HL-60 (cell line): ENCODE results near the gene CHST2.

Experiments
- DNase-seq, 2 experiments: peaks; one replicate each; pipeline ENCODE4 v3.0.0-alpha.2; 2010 to 2020; ENCODE audit warnings: low read depth in 1 of 2, low spot score in 1 of 2
- H3K27ac ChIP-seq: fragments of 250-450 bp; sonication (Bioruptor Pico); replicated peaks from 2 replicates; pipeline ENCODE4 v1.5.1; 2020; ENCODE audit warnings: mild to moderate bottlenecking, moderate library complexity
- H3K27me3 ChIP-seq: fragments of 250-450 bp; sonication (Bioruptor Pico); 2 replicates; pipeline ENCODE4 v1.5.1; 2021; ENCODE audit warnings: mild to moderate bottlenecking, moderate library complexity; ENCODE audit not compliant: insufficient read depth, poor library complexity, severe bottlenecking
- H3K4me3 ChIP-seq: replicated peaks from 2 replicates; pipeline ENCODE4 v1.5.1; 2011; ENCODE audit warnings: mild to moderate bottlenecking, control low read depth, low read length; ENCODE audit not compliant: insufficient read depth
- GABPA ChIP-seq: IDR thresholded peaks from 2 replicates; pipeline ENCODE4 v1.6.1; 2012; ENCODE audit warnings: low read depth
- POLR2AphosphoS5 ChIP-seq: IDR thresholded peaks from 2 replicates; pipeline ENCODE4 v1.6.1; 2012; ENCODE audit warnings: low read depth
- SPI1 ChIP-seq: IDR thresholded peaks from 2 replicates; pipeline ENCODE4 v1.6.1; 2012; ENCODE audit warnings: low read depth, mild to moderate bottlenecking, borderline replicate concordance
- TF ChIP-seq, protein P1 (sequence below): IDR thresholded peaks from one replicate; pipeline ENCODE4 v1.5.1; 2011; ENCODE audit warnings: low read length, control low read depth, inconsistent platforms; ENCODE audit not compliant: insufficient read depth
- TF ChIP-seq, protein P2 (sequence below): IDR thresholded peaks from 2 replicates; pipeline ENCODE4 v1.6.1; 2012; ENCODE audit warnings: low read depth; ENCODE audit not compliant: insufficient replicate concordance

Gene CHST2

DNA sequence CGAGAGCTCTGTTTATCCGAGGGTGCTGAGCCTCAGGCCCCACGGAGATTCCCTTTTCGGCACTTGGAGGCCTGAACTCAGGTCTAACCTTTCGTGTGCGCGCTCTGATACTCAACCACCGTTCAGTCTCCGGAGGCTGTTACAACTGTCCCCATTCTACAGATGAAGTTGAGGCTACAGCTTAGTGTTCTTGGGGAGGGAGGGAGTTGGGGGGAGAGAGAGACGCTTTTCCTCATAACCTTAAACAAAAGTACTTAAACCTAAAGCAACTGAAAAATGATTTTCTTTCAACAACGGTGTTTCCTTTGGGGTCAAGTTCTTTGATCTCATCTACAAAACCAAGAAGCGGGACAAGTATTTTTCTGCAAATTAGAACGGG is 952 bp upstream of the CHST2 start:
- peak overlapping the region; percentile 63 for H3K4me3 ChIP-seq
- peaks cover 60% of the 10 kb centered on the region for H3K27me3 ChIP-seq
- no peak for DNase-seq
- no peak overlapping the region for H3K27ac ChIP-seq
- no peak for TF ChIP-seq SPI1
- no peak for TF ChIP-seq GABPA
- no peak for TF ChIP-seq POLR2AphosphoS5
- TF ChIP-seq, protein P1, sequence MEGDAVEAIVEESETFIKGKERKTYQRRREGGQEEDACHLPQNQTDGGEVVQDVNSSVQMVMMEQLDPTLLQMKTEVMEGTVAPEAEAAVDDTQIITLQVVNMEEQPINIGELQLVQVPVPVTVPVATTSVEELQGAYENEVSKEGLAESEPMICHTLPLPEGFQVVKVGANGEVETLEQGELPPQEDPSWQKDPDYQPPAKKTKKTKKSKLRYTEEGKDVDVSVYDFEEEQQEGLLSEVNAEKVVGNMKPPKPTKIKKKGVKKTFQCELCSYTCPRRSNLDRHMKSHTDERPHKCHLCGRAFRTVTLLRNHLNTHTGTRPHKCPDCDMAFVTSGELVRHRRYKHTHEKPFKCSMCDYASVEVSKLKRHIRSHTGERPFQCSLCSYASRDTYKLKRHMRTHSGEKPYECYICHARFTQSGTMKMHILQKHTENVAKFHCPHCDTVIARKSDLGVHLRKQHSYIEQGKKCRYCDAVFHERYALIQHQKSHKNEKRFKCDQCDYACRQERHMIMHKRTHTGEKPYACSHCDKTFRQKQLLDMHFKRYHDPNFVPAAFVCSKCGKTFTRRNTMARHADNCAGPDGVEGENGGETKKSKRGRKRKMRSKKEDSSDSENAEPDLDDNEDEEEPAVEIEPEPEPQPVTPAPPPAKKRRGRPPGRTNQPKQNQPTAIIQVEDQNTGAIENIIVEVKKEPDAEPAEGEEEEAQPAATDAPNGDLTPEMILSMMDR: no peak
- TF ChIP-seq, protein P2, sequence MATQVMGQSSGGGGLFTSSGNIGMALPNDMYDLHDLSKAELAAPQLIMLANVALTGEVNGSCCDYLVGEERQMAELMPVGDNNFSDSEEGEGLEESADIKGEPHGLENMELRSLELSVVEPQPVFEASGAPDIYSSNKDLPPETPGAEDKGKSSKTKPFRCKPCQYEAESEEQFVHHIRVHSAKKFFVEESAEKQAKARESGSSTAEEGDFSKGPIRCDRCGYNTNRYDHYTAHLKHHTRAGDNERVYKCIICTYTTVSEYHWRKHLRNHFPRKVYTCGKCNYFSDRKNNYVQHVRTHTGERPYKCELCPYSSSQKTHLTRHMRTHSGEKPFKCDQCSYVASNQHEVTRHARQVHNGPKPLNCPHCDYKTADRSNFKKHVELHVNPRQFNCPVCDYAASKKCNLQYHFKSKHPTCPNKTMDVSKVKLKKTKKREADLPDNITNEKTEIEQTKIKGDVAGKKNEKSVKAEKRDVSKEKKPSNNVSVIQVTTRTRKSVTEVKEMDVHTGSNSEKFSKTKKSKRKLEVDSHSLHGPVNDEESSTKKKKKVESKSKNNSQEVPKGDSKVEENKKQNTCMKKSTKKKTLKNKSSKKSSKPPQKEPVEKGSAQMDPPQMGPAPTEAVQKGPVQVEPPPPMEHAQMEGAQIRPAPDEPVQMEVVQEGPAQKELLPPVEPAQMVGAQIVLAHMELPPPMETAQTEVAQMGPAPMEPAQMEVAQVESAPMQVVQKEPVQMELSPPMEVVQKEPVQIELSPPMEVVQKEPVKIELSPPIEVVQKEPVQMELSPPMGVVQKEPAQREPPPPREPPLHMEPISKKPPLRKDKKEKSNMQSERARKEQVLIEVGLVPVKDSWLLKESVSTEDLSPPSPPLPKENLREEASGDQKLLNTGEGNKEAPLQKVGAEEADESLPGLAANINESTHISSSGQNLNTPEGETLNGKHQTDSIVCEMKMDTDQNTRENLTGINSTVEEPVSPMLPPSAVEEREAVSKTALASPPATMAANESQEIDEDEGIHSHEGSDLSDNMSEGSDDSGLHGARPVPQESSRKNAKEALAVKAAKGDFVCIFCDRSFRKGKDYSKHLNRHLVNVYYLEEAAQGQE: no peak

DNA sequence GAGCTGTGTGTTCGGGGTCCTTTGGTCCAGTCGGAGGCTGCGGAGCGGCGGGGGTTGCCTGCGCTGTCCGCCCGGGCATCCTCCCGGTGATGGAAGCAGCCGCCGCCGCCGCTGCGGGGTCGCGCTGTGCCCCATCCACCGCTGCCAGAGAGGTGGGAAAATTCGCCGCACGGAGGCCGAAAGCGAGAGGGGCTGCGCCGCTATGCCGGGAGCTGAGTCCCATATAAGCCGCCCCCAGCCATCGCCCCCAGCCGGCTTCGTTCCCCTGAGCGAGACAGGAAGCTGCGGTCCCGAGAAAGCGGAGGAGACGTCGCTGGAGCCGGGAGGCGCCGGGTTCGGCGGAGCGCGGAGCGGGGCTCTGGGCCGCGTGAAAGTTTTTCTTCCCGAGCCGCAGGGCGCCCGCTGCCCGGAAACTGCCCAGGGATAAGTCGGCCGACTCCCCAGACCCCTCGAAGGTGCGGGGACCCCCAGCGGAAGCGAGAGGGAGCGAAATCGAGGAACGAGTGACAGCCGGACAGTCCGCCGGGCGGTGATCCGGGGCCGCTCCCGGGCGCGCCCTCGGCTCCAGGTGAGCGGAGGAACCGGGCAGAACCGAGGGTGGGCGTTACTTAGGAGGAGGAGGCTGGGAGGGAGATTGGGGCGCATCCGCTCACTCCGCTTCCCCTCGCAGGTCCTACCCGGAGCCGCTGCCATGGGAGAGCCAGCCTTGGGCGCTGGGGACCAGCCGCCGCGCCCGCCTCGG is 574 bp downstream of the CHST2 start:
- peak overlapping the region; percentile 63 for H3K4me3 ChIP-seq
- DNase-seq: no peak
- TF ChIP-seq, protein P1: no peak
- TF ChIP-seq SPI1 (no peak), GABPA (no peak), POLR2AphosphoS5 (no peak)
- TF ChIP-seq, protein P2: no peak
- peaks cover 65% of the 10 kb centered on the region for H3K27me3 ChIP-seq
- no peak overlapping the region for H3K27ac ChIP-seq

DNA sequence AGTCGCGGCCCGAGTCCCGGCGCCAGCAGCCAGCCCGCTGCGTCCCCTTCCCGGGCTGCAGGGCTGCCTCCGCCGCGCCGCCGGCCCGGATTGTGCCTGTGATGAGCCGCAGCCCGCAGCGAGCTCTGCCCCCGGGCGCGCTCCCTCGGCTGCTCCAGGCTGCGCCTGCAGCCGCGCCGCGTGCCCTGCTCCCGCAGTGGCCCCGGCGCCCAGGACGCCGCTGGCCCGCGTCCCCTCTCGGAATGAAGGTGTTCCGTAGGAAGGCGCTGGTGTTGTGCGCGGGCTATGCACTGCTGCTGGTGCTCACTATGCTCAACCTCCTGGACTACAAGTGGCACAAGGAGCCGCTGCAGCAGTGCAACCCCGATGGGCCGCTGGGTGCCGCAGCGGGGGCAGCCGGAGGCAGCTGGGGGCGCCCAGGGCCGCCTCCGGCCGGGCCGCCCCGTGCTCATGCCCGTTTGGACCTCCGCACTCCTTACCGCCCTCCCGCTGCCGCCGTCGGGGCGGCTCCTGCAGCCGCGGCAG is 1.2 kb downstream of the CHST2 start:
- H3K4me3 ChIP-seq: peak overlapping the region; percentile 63
- no peak for DNase-seq

More for the DNA sequence above, 1.2 kb downstream of the CHST2 start:
- Histone ChIP-seq H3K27me3 (peaks cover 60% of the 10 kb centered on the region), H3K27ac (no peak overlapping the region)
- TF ChIP-seq GABPA (no peak), SPI1 (no peak), POLR2AphosphoS5 (no peak)
- TF ChIP-seq, protein P2: no peak
- TF ChIP-seq, protein P1: no peak
